PC-9 (cell line): ENCODE data around the gene IL1RL1. TPM values are rescaled to one million over a fixed set of nuclear protein-coding genes. Genes with fewer than 3 reads are reported as not detected.

Source experiments
- BruUV-seq: library from RNA; stranded (reverse); fragments of 400-500 nt; replicated peaks from 2 replicates; lab custom pipeline; 2021; lab: Mats Ljungman, UMichigan
- CTCF ChIA-PET: fragments of 300-600 bp; sonication (Branson Sonifier 250); formaldehyde crosslinking; loops from one replicate; lab custom pipeline; 2022; ENCODE audit warnings: antibody characterized with exemption; lab: Charles Lee
- POLR2A ChIA-PET: fragments of 300-600 bp; sonication (Branson Sonifier 250); formaldehyde crosslinking; loops from one replicate; lab custom pipeline; 2022; ENCODE audit warnings: antibody characterized with exemption; ENCODE audit not compliant: unreplicated experiment; lab: Charles Lee
- DNase-seq, 2 experiments: peaks; one replicate each; pipeline versions ENCODE4 v3.0.0 to v3.0.0-alpha.2; 2015 to 2022; ENCODE audit warnings: mixed read lengths in 1 of 2
- H2AFZ ChIP-seq: fragments of 200-600 bp; sonication (generic); 2 replicates; pipeline ENCODE4 v1.8.1; 2017; ENCODE audit warnings: antibody characterized with exemption
- H3F3A ChIP-seq: fragments of 200-600 bp; sonication (generic); 2 replicates; pipeline ENCODE4 v1.8.1; 2017; ENCODE audit warnings: antibody characterized with exemption, mild to moderate bottlenecking, low read depth; ENCODE audit not compliant: insufficient read depth
- H3K27ac ChIP-seq: fragments of 200-600 bp; sonication (generic); 2 replicates; pipeline ENCODE4 v1.6.1; 2016; ENCODE audit warnings: mixed run types
- H3K27me3 ChIP-seq: fragments of 200-600 bp; sonication (generic); 2 replicates; pipeline ENCODE4 v1.6.1; 2016; ENCODE audit warnings: low read depth, mixed run types; ENCODE audit not compliant: insufficient read depth
- H3K36me3 ChIP-seq: fragments of 200-600 bp; sonication (generic); 2 replicates; pipeline ENCODE4 v1.6.1; 2016; ENCODE audit warnings: low read depth, mixed run types
- H3K4me1 ChIP-seq: fragments of 200-600 bp; sonication (generic); replicated peaks from 2 replicates; pipeline ENCODE4 v1.6.1; 2016; ENCODE audit warnings: mixed run types; ENCODE audit not compliant: insufficient read depth
- H3K4me2 ChIP-seq: fragments of 200-600 bp; sonication (generic); 2 replicates; pipeline ENCODE4 v1.6.1; 2017; ENCODE audit warnings: mixed run types
- H3K4me3 ChIP-seq: fragments of 200-600 bp; sonication (generic); 2 replicates; pipeline ENCODE4 v1.6.1; 2016; ENCODE audit warnings: mixed run types
- H3K79me2 ChIP-seq: fragments of 200-600 bp; sonication (generic); 2 replicates; pipeline ENCODE4 v1.6.1; 2017; ENCODE audit warnings: low read depth, mixed run types
- H3K9me2 ChIP-seq: fragments of 200-600 bp; sonication (generic); 2 replicates; pipeline ENCODE4 v1.8.1; 2017; ENCODE audit warnings: mild to moderate bottlenecking; ENCODE audit not compliant: insufficient read depth
- H3K9me3 ChIP-seq: fragments of 200-600 bp; sonication (generic); 2 replicates; pipeline ENCODE4 v1.8.1; 2016; ENCODE audit warnings: low read depth; ENCODE audit not compliant: insufficient read depth
- H4K20me1 ChIP-seq: fragments of 200-600 bp; sonication (generic); 2 replicates; pipeline ENCODE4 v1.8.1; 2017; ENCODE audit not compliant: insufficient read depth
- EZH2 ChIP-seq: fragments of 200-600 bp; sonication (generic); IDR thresholded peaks from 2 replicates; pipeline ENCODE4 v1.8.0; 2017; ENCODE audit warnings: antibody characterized with exemption, low read depth
- intact Hi-C: fragments of 100-400 bp; cut with micrococcal nuclease; formaldehyde crosslinking; loops from one replicate; pipeline ENCODE4 v1.10.0; 2022; ENCODE audit not compliant: unreplicated experiment
- total RNA-seq: library from RNA; stranded (reverse); gene quantifications from 2 replicates; pipeline ENCODE4 v1.2.3, GENCODE V29; 2021
- TF ChIP-seq, protein P1 (sequence below): fragments of 200-600 bp; sonication (generic); conservative IDR thresholded peaks from 2 replicates; pipeline ENCODE4 v1.6.1; 2017; ENCODE audit warnings: mixed run types, antibody characterized with exemption, mild to moderate bottlenecking, moderate library complexity

The IL1RL1 gene
- total RNA-seq, 1 experiment from 2014 or later = 1.7 TPM

DNA sequence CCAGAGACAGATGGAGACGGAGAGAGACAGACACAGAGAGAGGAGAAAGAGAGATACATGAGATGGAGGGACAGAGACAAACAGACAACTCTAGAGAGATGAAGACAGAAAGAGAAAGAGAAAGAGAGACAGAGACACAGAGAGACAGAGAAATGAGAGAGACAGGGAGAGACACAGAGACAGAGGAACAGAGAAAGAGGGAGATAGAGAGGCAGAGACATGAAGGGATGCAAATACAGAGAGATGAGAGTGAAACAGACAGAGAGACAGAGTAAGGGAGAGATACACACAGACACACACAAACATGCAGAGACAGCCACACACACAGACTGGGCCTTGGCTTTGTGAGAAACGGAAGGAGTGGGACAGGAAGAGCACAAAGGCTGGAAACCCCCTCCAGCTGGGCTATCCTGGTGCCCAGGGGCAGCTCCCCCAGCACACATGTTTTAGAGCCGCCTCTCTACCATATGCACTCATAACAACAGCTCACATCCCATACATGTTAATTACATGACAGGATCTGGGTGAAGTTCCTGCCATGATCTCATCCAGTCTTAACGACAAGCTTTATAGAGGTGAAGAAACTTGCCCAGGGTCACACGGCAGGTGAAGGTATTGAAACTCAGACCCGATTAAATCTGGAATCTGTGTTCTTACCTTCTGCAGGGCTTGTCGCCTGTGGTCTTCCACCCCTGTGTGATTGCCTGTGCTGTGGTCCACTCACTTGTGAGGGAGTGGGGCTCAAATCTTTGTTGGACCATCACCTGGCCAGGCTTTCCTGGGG is 76.6 kb downstream of the IL1RL1 start:
- intact Hi-C loops = no loop called here
- CTCF ChIA-PET = no interaction called here
- BruUV-seq = no TSS peak

DNA sequence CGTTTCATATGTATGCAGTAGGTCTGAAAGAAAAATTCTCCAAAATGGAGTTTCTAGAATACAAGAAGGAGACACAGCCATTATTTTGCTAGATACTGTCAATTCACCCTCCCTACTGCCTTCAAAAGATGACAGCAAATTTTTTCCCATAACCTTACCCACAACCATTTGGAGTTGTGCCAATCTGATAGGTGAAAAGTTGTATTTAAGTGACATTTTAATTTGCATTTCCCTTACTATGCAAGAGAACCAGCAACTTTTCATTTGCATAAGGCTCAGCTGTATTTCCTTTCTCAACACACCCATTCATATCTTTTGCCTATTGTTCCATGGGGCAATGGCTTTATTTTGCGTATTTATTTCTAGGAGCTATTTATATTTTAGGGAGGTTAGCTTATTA is 80.2 kb downstream of the IL1RL1 start:
- no peaks in the 10 kb centered on the region for H3K79me2 ChIP-seq
- H3K27ac ChIP-seq = no peak overlapping the region
- no peaks in the 10 kb centered on the region for H3K9me3 ChIP-seq
- H3K4me3 ChIP-seq = no peak overlapping the region
- intact Hi-C loops = no loop called here
- ChIA-PET POLR2A (no interaction called here), CTCF (no interaction called here)
- no peaks in the 10 kb centered on the region for H3K27me3 ChIP-seq
- no peaks in the 10 kb centered on the region for H3K36me3 ChIP-seq
- no peak for TF ChIP-seq EZH2
- H2AFZ ChIP-seq = no peak overlapping the region
- 0 out of 2 replicates have a peak, but pooled peaks cover 4% of the 10 kb centered on the region for H3K9me2 ChIP-seq
- H4K20me1 ChIP-seq = no peaks in the 10 kb centered on the region
- no peaks in the 10 kb centered on the region for H3K4me1 ChIP-seq
- DNase-seq = no peak
- no peaks in the 10 kb centered on the region for H3F3A ChIP-seq
- no peak overlapping the region for H3K4me2 ChIP-seq
- BruUV-seq = no TSS peak

More for the DNA sequence above, 76.6 kb downstream of the IL1RL1 start:
- no peaks in the 10 kb centered on the region for H3K79me2 ChIP-seq
- H3K9me3 ChIP-seq = no peaks in the 10 kb centered on the region; the same call in 1 of the 2 replicates
- POLR2A ChIA-PET = no interaction called here
- H4K20me1 ChIP-seq = no peaks in the 10 kb centered on the region
- peaks cover 6% of the 10 kb centered on the region; the same call in 1 of the 2 replicates for H3K36me3 ChIP-seq
- DNase-seq = no peak
- TF ChIP-seq, protein P1, sequence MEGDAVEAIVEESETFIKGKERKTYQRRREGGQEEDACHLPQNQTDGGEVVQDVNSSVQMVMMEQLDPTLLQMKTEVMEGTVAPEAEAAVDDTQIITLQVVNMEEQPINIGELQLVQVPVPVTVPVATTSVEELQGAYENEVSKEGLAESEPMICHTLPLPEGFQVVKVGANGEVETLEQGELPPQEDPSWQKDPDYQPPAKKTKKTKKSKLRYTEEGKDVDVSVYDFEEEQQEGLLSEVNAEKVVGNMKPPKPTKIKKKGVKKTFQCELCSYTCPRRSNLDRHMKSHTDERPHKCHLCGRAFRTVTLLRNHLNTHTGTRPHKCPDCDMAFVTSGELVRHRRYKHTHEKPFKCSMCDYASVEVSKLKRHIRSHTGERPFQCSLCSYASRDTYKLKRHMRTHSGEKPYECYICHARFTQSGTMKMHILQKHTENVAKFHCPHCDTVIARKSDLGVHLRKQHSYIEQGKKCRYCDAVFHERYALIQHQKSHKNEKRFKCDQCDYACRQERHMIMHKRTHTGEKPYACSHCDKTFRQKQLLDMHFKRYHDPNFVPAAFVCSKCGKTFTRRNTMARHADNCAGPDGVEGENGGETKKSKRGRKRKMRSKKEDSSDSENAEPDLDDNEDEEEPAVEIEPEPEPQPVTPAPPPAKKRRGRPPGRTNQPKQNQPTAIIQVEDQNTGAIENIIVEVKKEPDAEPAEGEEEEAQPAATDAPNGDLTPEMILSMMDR = no peak
- no peak for TF ChIP-seq EZH2
- no peak overlapping the region for H2AFZ ChIP-seq
- H3K4me3 ChIP-seq = no peak overlapping the region
- no peaks in the 10 kb centered on the region for H3K9me2 ChIP-seq
- no peaks in the 10 kb centered on the region for H3F3A ChIP-seq
- H3K27me3 ChIP-seq = no peaks in the 10 kb centered on the region
- no peaks in the 10 kb centered on the region for H3K4me1 ChIP-seq
- H3K4me2 ChIP-seq = no peak overlapping the region
- H3K27ac ChIP-seq = no peak overlapping the region

DNA sequence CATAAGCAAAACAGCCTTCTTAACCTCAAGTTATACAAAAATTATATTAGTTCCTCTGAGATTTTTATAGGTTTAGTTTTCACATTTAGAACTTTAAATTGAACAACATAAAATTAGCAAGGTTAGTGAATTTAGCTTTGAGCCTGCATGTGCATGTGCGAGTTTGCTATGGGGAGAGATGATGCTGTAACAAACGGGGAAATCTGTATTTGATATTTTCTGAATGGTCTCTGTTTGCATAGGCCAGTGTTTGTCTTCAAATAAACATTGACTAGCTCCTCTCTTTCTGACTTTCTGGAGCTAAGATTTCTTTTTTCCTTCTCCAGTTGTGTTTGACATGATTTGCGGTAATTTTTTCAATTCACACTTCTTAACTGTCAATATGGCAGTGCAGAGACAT is 80.7 kb downstream of the IL1RL1 start:
- Histone ChIP-seq H3K27ac (no peak overlapping the region), H3K4me1 (no peaks in the 10 kb centered on the region), H3K9me3 (no peaks in the 10 kb centered on the region), H3K9me2 (0 out of 2 replicates have a peak, but pooled peaks cover 4% of the 10 kb centered on the region), H3F3A (no peaks in the 10 kb centered on the region), H3K4me2 (no peak overlapping the region), H3K27me3 (no peaks in the 10 kb centered on the region), H2AFZ (no peak overlapping the region), H3K36me3 (no peaks in the 10 kb centered on the region), H3K79me2 (no peaks in the 10 kb centered on the region), H4K20me1 (no peaks in the 10 kb centered on the region), H3K4me3 (no peak overlapping the region)
- TF ChIP-seq, protein P1 = no peak
- TF ChIP-seq EZH2 = no peak
- POLR2A ChIA-PET = no interaction called here
- intact Hi-C loops = no loop called here
- CTCF ChIA-PET = no interaction called here
- BruUV-seq = no TSS peak
- DNase-seq = no peak
